HepG2 (cell line): ENCODE results near the gene GDF9. TPM values are rescaled to one million over a fixed set of nuclear protein-coding genes. Genes with fewer than 3 reads are reported as not detected.

Experiments
- ARNTL ChIP-seq: sonication (generic); formaldehyde crosslinking; IDR thresholded peaks from 2 replicates; pipeline ENCODE4 v1.4.0; 2020; ENCODE audit warnings: mild to moderate bottlenecking, missing genetic modification reagents
- ASH2L ChIP-seq: fragments of 300-600, 200-600 bp; sonication (generic); IDR thresholded peaks from 2 replicates; pipeline ENCODE4 v1.7.0; 2017; ENCODE audit warnings: low read depth, mild to moderate bottlenecking, moderate library complexity, mixed read lengths, low read length; ENCODE audit not compliant: insufficient read length
- BCL3 ChIP-seq: sonication (generic); formaldehyde crosslinking; IDR thresholded peaks from 2 replicates; pipeline ENCODE4 v1.5.1; 2020; ENCODE audit warnings: mild to moderate bottlenecking, missing genetic modification reagents, moderate library complexity
- EEA1 ChIP-seq: sonication (generic); formaldehyde crosslinking; IDR thresholded peaks from 2 replicates; pipeline ENCODE4 v1.5.1; 2020; ENCODE audit warnings: mild to moderate bottlenecking, missing genetic modification reagents, borderline replicate concordance
- ELF1 ChIP-seq: sonication (generic); formaldehyde crosslinking; IDR thresholded peaks from 2 replicates; pipeline ENCODE4 v1.4.0; 2020; ENCODE audit warnings: missing genetic modification reagents
- HNF4A ChIP-seq: sonication (generic); formaldehyde crosslinking; IDR thresholded peaks from 2 replicates; pipeline ENCODE4 v1.4.0; 2020; ENCODE audit warnings: missing genetic modification reagents
- MEIS2 ChIP-seq: sonication (generic); formaldehyde crosslinking; IDR thresholded peaks from 2 replicates; pipeline ENCODE4 v1.9.0; 2021; ENCODE audit warnings: mild to moderate bottlenecking, missing genetic modification reagents
- NCOA1 ChIP-seq: sonication (generic); formaldehyde crosslinking; IDR thresholded peaks from 2 replicates; pipeline ENCODE4 v1.9.0; 2021; ENCODE audit warnings: missing genetic modification reagents
- NPAS2 ChIP-seq: sonication (generic); formaldehyde crosslinking; IDR thresholded peaks from 2 replicates; pipeline ENCODE4 v1.8.0; 2022; ENCODE audit warnings: mild to moderate bottlenecking, missing genetic modification reagents, borderline replicate concordance
- SALL1 ChIP-seq: sonication (generic); formaldehyde crosslinking; IDR thresholded peaks from 2 replicates; pipeline ENCODE4 v1.8.0; 2022; ENCODE audit warnings: mild to moderate bottlenecking, missing genetic modification reagents
- SYNCRIP ChIP-seq: fragments of 200-400 bp; formaldehyde crosslinking; IDR thresholded peaks from 2 replicates; pipeline ENCODE4 v1.6.1; 2018; ENCODE audit warnings: mild to moderate bottlenecking, low read depth, low read length; ENCODE audit not compliant: insufficient read depth
- ZBTB3 ChIP-seq: sonication (generic); formaldehyde crosslinking; IDR thresholded peaks from 2 replicates; pipeline ENCODE4 v1.4.0; 2020; ENCODE audit warnings: low read depth, mild to moderate bottlenecking, moderate library complexity, missing genetic modification reagents, borderline replicate concordance
- ZBTB7A ChIP-seq: sonication (generic); formaldehyde crosslinking; IDR thresholded peaks from 2 replicates; pipeline ENCODE4 v1.8.0; 2022; ENCODE audit warnings: mild to moderate bottlenecking, missing genetic modification reagents
- ZC3H4 ChIP-seq: sonication (generic); formaldehyde crosslinking; IDR thresholded peaks from 2 replicates; pipeline ENCODE4 v1.4.0; 2020; ENCODE audit warnings: missing genetic modification reagents, borderline replicate concordance
- ZNF274 ChIP-seq: sonication (generic); formaldehyde crosslinking; IDR thresholded peaks from 2 replicates; pipeline ENCODE4 v1.5.1; 2020; ENCODE audit warnings: mild to moderate bottlenecking, missing genetic modification reagents
- ZNF335 ChIP-seq: sonication (generic); formaldehyde crosslinking; IDR thresholded peaks from 2 replicates; pipeline ENCODE4 v1.4.0; 2020; ENCODE audit warnings: missing genetic modification reagents
- ZNF337 ChIP-seq: sonication (generic); formaldehyde crosslinking; IDR thresholded peaks from 2 replicates; pipeline ENCODE4 v1.5.1; 2020; ENCODE audit warnings: missing genetic modification reagents, low read depth, mild to moderate bottlenecking, borderline replicate concordance
- ZNF605 ChIP-seq: sonication (generic); formaldehyde crosslinking; IDR thresholded peaks from 2 replicates; pipeline ENCODE4 v1.8.0; 2022; ENCODE audit warnings: mild to moderate bottlenecking, missing genetic modification reagents
- ZNF678 ChIP-seq: sonication (generic); formaldehyde crosslinking; IDR thresholded peaks from 2 replicates; pipeline ENCODE4 v1.4.0; 2020; ENCODE audit warnings: mild to moderate bottlenecking, missing genetic modification reagents
- ZXDC ChIP-seq: sonication (generic); formaldehyde crosslinking; IDR thresholded peaks from 2 replicates; pipeline ENCODE4 v1.5.0; 2020; ENCODE audit warnings: mild to moderate bottlenecking, missing genetic modification reagents
- polyA plus RNA-seq, 8 experiments: library from polyadenylated mRNA; depleted of rRNA in 3 of 8; stranded (reverse) in 7 of 8; unstranded in 1 of 8; fragments of >200 nt; fragmentation: Illumina TruSeq in 4 of 8; extraction: Trizol in 4 of 8; gene quantifications; 2 replicates each; pipeline versions ENCODE4 v1.2.1 to v1.2.3, GENCODE V29; 2011 to 2016; ENCODE audit warnings: low read depth in 4 of 8, missing spikeins in 1 of 8, mixed read lengths in 1 of 8; ENCODE audit not compliant: insufficient read depth in 1 of 8
- total RNA-seq, 5 experiments: library from RNA; depleted of rRNA; stranded (reverse); fragments of >200 nt; fragmentation: Illumina TruSeq; extraction: Trizol; gene quantifications; 2 replicates each; pipeline ENCODE4 v1.2.3, GENCODE V29; 2016; ENCODE audit warnings: low read depth in 1 of 5
- TF ChIP-seq, protein P1 (sequence below): sonication (generic); formaldehyde crosslinking; IDR thresholded peaks from 2 replicates; pipeline ENCODE4 v1.5.0; 2020; ENCODE audit warnings: missing genetic modification reagents, mild to moderate bottlenecking, borderline replicate concordance
- TF ChIP-seq, protein P2 (sequence below): sonication (generic); formaldehyde crosslinking; IDR thresholded peaks from 2 replicates; pipeline ENCODE4 v1.4.0; 2020; ENCODE audit warnings: mild to moderate bottlenecking, low read depth, missing genetic modification reagents

The GDF9 gene
- total and polyA plus RNA-seq, 2 of the 13 experiments (the other 11 are each of a cell fraction or from before 2014, with no cell fraction given): 0.33 to 0.38 TPM

DNA sequence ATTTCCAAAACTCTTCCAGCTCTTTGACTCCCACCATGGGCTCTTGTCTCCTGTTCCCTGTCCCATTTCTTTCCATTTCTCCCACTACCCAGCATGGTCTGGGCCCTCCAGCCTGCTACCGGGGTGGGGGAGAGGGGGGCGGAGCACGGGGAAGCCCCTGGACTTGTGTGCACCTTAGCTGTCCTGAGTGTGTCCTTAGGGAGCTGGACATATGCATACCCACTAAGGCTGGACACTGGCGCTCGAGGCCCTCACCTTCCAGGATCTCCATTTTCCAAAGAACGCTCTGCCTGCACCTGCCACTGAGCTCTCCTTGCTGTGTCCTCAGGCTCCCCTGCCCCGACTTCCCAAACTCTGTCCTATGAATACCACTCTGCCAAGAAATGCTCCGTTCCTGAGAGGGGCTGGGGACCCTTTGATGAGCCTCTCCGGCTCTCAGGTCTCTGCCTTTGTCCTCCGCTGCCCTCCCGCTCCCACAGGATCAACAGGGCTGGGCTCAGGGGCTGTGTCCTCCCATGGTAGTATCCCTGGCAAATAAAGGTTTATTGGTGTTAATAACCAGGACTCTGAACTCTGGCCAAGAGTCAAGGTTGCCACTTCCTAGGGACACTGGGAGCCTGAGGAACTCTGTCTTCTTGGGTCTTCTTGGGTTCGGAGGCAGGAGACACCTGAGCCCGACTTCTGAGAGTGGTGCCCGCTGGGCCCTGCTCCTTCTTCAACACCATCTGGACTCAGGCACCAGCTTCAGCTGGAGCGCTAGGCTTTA is 35.0 kb downstream of the GDF9 start (continued):
- TF ChIP-seq, protein P1, sequence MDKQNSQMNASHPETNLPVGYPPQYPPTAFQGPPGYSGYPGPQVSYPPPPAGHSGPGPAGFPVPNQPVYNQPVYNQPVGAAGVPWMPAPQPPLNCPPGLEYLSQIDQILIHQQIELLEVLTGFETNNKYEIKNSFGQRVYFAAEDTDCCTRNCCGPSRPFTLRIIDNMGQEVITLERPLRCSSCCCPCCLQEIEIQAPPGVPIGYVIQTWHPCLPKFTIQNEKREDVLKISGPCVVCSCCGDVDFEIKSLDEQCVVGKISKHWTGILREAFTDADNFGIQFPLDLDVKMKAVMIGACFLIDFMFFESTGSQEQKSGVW (CRISPR knock-in tag): 0 out of 2 replicates have a peak, but pooled peaks have one; percentile 27
- TF ChIP-seq HNF4A: peak; percentile 30
- TF ChIP-seq EEA1 (CRISPR knock-in tag): 0 out of 2 replicates have a peak, but pooled peaks have one; percentile 20
- 0 out of 2 replicates have a peak, but pooled peaks have one; percentile 0 for TF ChIP-seq ZNF274 (CRISPR knock-in tag)
- no peak for TF ChIP-seq ZNF678 (CRISPR knock-in tag)
- TF ChIP-seq ZNF335 (CRISPR knock-in tag): no peak
- TF ChIP-seq ASH2L: no peak
- TF ChIP-seq BCL3: no peak
- TF ChIP-seq ZXDC (CRISPR knock-in tag): 0 out of 2 replicates have a peak, but pooled peaks have one; percentile 10
- no peak for TF ChIP-seq ZNF337
- TF ChIP-seq ELF1 (CRISPR knock-in tag): 0 out of 2 replicates have a peak, but pooled peaks have one; percentile 3
- TF ChIP-seq SYNCRIP: no peak
- TF ChIP-seq NCOA1: no peak
- TF ChIP-seq ZNF605: 0 out of 2 replicates have a peak, but pooled peaks have one; percentile 7
- no peak for TF ChIP-seq ARNTL (CRISPR knock-in tag)
- TF ChIP-seq ZBTB3 (CRISPR knock-in tag): 0 out of 2 replicates have a peak, but pooled peaks have one; percentile 8
- no peak for TF ChIP-seq MEIS2 (CRISPR knock-in tag)
- TF ChIP-seq, protein P2, sequence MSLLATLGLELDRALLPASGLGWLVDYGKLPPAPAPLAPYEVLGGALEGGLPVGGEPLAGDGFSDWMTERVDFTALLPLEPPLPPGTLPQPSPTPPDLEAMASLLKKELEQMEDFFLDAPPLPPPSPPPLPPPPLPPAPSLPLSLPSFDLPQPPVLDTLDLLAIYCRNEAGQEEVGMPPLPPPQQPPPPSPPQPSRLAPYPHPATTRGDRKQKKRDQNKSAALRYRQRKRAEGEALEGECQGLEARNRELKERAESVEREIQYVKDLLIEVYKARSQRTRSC (CRISPR knock-in tag): no peak
- TF ChIP-seq ZC3H4 (CRISPR knock-in tag): peak; percentile 60; the same call in 1 of the 2 replicates
- TF ChIP-seq ZBTB7A (CRISPR knock-in tag): 0 out of 2 replicates have a peak, but pooled peaks have one; percentile 28
- TF ChIP-seq NPAS2 (CRISPR knock-in tag): 0 out of 2 replicates have a peak, but pooled peaks have one; percentile 14
- 0 out of 2 replicates have a peak, but pooled peaks have one; percentile 15 for TF ChIP-seq SALL1 (CRISPR knock-in tag)
